GM12872 (cell line): ENCODE results near the gene KDM5D.

Experiments used
- TF ChIP-seq, protein P1 (sequence below): IDR thresholded peaks from 3 replicates; pipeline ENCODE4 v1.5.1; 2011; ENCODE audit warnings: low read depth, mild to moderate bottlenecking, low read length, moderate library complexity; ENCODE audit not compliant: insufficient read depth

Gene KDM5D

DNA sequence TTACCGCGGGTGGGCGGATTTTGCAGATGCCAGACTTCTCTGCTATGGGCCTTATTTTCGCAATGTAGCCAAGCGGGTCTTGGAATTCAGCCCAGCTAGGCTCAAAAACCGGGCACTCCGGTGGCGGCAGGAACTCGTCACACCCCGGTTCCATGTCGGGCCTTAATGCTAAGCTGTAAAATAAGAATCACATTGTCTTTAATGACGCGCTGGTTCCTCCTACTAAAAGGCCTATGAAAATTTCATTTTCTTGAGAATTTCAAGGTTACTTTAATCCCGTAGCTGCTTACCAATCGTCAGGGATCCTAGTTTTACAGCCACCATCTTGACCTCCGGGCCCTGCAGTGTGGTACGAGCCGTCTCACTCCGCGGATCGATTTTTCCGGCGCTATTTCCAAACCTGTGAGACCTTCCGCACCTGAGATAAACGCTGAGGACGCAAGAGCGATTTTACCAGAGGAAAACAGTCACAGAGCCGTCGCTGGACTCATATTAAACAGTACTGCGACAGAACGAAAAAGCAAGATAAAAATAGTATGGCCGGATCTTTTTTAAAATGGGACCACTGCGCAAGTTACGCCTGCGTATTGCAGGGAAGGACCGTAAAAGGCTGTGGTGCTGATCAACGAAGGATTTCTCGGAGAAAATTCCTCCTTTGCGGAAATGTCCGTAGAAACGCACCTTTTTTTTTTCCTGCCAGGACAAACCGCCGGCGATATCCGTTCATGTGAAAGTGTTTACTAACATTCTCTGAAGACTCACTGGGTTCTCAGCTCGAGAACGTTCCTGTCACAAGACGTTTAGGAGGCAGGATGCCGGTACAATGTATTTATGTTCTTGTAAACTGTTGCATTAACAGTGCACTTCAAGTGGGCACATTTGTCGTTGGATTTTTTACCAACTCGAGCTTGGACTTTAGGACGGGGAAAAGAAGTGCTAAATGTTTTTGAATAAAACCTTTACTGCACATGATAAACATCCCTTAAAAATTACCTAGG is at the start of gene KDM5D:
Gene KDM5D (minus strand): TSS at position 346 of the 998 bp plus-strand sequence. CDS start 192 bp downstream, at position 154.
- TF ChIP-seq, protein P1, sequence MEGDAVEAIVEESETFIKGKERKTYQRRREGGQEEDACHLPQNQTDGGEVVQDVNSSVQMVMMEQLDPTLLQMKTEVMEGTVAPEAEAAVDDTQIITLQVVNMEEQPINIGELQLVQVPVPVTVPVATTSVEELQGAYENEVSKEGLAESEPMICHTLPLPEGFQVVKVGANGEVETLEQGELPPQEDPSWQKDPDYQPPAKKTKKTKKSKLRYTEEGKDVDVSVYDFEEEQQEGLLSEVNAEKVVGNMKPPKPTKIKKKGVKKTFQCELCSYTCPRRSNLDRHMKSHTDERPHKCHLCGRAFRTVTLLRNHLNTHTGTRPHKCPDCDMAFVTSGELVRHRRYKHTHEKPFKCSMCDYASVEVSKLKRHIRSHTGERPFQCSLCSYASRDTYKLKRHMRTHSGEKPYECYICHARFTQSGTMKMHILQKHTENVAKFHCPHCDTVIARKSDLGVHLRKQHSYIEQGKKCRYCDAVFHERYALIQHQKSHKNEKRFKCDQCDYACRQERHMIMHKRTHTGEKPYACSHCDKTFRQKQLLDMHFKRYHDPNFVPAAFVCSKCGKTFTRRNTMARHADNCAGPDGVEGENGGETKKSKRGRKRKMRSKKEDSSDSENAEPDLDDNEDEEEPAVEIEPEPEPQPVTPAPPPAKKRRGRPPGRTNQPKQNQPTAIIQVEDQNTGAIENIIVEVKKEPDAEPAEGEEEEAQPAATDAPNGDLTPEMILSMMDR: no peak

DNA sequence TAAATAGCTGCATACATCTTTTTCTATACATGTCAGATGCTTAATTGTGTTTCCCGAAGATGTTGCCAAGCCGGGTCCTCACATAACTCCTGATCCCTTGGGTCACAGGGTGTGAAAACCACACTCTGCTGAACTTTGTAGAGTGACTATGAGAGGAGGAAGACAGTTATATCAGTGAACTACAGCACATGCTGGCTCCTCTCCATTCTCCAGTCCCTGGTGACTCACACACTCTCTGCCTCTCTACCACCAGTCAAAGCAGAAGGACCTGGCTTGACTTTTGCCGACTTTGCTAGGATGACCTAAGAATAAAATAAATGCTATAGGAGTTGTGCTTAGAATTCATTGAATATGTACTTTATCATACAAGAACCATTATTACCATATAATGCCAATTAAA is 23.8 kb upstream of the KDM5D start:
- TF ChIP-seq, protein P1: no peak

DNA sequence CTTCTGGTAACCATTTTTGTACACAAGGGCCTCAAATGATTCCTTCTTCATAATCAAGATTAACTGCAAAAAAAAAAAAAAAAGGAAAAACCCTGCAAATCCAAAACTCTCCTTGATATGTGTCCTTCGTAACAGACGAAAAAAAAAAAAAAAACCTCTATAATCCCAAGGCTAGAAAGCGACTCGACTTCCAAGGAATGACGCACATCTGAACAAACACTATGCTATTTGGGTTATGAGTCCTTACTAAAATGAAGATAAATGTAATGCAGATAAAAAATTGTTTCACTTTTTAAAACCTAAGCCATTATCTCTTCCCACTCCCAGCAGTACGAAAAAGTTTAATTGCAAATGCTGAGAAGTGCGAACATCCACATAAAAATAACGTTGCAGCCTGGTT is 1.2 kb downstream of the KDM5D start:
- TF ChIP-seq, protein P1: no peak

DNA sequence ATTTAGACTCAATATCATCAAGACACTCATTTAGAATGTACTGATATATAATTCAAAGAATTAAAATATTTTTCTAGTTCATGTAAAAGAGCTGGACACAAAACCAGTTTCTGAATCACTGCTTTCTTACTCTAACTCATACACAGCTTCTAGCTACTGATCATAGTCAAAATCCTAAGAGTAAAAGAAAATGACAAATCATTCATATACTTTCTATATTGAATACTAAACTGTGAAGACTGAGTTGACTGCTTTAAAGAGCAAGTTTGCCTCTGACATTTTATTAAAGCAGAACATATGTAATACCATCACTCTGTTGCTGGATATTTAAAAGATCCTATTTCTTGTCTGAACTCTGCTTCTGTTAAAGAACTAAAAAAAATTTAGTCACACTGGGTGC is 2.4 kb downstream of the KDM5D start:
- TF ChIP-seq, protein P1: no peak

DNA sequence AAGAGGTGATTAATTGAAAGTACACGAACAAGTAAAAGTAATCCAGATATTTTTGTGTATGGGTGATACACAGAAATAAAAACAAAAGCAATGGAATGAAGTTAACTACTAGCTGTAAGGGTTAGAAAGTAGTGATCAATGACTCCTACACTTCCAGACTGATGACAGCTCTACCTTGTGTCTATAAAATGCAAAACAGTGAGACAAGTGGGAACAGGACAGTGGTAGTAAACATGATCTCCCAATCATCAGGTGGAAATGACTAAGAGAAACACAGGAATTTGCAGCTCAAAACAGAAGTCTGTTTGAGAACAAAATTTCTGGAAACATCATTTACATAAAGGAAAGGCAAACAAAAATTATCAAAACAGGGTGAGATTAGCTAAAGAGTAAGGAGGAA is 10.1 kb downstream of the KDM5D start:
- TF ChIP-seq, protein P1: no peak

DNA sequence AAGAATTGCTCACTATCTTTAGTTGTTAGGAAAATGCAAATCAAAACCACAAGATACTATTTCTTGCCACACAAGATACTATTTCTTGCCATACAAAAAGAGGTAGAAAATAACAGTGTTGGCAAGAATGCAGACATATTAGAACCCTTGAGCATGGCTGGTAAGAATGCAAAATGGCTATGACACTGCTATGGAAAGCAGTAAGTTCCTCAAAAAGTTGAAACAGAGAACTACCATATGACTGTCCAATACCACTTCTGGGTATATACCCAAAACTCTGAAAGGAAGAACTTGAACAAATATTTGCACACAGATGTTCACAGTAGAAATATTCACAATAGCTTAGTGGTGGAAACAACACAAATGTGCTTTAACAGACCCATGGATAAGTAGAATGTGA is 26.6 kb downstream of the KDM5D start:
- TF ChIP-seq, protein P1: no peak

DNA sequence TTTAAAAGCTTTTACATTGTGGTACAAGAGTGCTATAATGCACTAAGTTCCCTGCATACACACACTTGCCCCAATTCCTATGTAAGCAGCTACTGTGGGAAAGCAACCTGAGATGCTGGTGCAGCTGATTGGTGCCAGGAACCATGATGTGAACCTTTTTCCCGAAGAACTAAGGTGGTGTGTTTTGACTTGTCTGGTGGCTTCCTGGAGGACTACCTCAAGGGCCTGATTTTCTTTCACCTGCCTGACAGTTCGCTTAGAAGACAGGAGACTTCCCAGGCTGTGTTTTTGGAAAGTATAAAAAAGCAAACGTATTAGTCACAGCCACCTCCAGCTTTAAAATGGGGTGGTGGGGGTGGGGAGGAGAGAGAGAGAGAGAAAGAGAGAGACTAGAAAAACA is 27.4 kb downstream of the KDM5D start:
- TF ChIP-seq, protein P1: no peak
